ENCODE results near the gene TANC2. TPM values are rescaled to one million over a fixed set of nuclear protein-coding genes. Genes with fewer than 3 reads are reported as not detected.

The TANC2 gene
- total and polyA plus RNA-seq, 2 donors (not counting 1 experiment from before 2014, with no cell fraction given): 7.2 to 41.9 TPM

DNA sequence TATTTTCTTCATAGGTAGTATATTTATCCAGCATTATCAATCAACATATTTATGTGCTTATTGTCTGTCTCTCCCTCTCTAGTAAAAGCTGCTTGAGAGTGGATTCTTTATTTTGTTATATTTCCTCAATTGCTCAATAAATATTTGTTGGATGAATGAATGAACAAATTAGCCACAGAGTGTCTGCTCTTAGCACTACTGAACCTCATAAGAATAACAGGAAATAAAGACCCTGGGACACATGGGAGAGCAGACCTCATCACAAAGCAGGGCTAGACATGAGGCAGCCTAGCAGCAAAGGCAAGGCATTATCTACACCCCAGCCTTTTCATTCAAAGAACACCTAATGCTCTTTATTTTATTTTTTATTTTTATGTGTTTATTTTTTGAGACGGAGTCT, 34.9 kb upstream of the TANC2 start:
- H2AFZ ChIP-seq (ENCODE audit: low read length): no peak overlapping the region
- TF ChIP-seq, protein P1, sequence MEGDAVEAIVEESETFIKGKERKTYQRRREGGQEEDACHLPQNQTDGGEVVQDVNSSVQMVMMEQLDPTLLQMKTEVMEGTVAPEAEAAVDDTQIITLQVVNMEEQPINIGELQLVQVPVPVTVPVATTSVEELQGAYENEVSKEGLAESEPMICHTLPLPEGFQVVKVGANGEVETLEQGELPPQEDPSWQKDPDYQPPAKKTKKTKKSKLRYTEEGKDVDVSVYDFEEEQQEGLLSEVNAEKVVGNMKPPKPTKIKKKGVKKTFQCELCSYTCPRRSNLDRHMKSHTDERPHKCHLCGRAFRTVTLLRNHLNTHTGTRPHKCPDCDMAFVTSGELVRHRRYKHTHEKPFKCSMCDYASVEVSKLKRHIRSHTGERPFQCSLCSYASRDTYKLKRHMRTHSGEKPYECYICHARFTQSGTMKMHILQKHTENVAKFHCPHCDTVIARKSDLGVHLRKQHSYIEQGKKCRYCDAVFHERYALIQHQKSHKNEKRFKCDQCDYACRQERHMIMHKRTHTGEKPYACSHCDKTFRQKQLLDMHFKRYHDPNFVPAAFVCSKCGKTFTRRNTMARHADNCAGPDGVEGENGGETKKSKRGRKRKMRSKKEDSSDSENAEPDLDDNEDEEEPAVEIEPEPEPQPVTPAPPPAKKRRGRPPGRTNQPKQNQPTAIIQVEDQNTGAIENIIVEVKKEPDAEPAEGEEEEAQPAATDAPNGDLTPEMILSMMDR (conservative IDR thresholded peaks at IDR 0.05 in 1 of 2, IDR thresholded peaks at IDR 0.05 in 1 of 2; ENCODE audit: low read depth in 1 of 2, low read length in 2 of 2): no peak
- TF ChIP-seq EZH2 (IDR thresholded peaks at IDR 0.05; ENCODE audit: low read length, missing control alignments): no peak
- no peaks in the 10 kb centered on the region for H3K36me3 ChIP-seq (ENCODE audit: control insufficient read depth, insufficient read depth, low read length)
- no peaks in the 10 kb centered on the region for H4K20me1 ChIP-seq (ENCODE audit: control insufficient read depth, extremely low read depth, insufficient read depth, low read length)
- H3K27ac ChIP-seq (ENCODE audit: insufficient read depth, low read length): no peak overlapping the region
- no peaks in the 10 kb centered on the region for H3K79me2 ChIP-seq (ENCODE audit: control insufficient read depth, insufficient read depth, low read length)
- no peaks in the 10 kb centered on the region for H3K4me1 ChIP-seq (ENCODE audit: control insufficient read depth, extremely low read depth, insufficient read depth, low read length)
- peaks cover 7% of the 10 kb centered on the region for H3K27me3 ChIP-seq (ENCODE audit: control insufficient read depth, insufficient read depth, low read length)
- H3K4me2 ChIP-seq (ENCODE audit: extremely low read depth, insufficient read depth, low read length): no peak overlapping the region
- no peak overlapping the region for H3K9ac ChIP-seq (ENCODE audit: insufficient read depth, low read length)
- H3K9me3 ChIP-seq (ENCODE audit: control insufficient read depth, insufficient read depth, low read depth, low read length): no peaks in the 10 kb centered on the region
- H3K4me3 ChIP-seq (replicated peaks in 1 of 4; ENCODE audit: control extremely low read depth in 1 of 4, insufficient read depth in 1 of 4, low read depth in 3 of 4, low read length in 4 of 4): no peak overlapping the region
- no peak for DNase-seq (ENCODE audit: low read depth in 2 of 2)

GRCh38 chr17:62933501-62934385, 32.3 kb upstream of the TANC2 start:
- peak in 1 of 2 donors; percentile 44 for DNase-seq (ENCODE audit: low read depth in 2 of 2)
- Histone ChIP-seq H4K20me1 (ENCODE audit: control insufficient read depth, extremely low read depth, insufficient read depth, low read length) (no peaks in the 10 kb centered on the region), H3K9me3 (ENCODE audit: control insufficient read depth, insufficient read depth, low read depth, low read length) (no peaks in the 10 kb centered on the region), H3K4me2 (ENCODE audit: extremely low read depth, insufficient read depth, low read length) (no peak overlapping the region), H3K27ac (ENCODE audit: insufficient read depth, low read length) (no peak overlapping the region), H3K27me3 (ENCODE audit: control insufficient read depth, insufficient read depth, low read length) (peaks cover 5% of the 10 kb centered on the region), H3K9ac (ENCODE audit: insufficient read depth, low read length) (no peak overlapping the region), H3K79me2 (ENCODE audit: control insufficient read depth, insufficient read depth, low read length) (no peaks in the 10 kb centered on the region), H2AFZ (ENCODE audit: low read length) (no peak overlapping the region), H3K4me1 (ENCODE audit: control insufficient read depth, extremely low read depth, insufficient read depth, low read length) (no peaks in the 10 kb centered on the region), H3K36me3 (ENCODE audit: control insufficient read depth, insufficient read depth, low read length) (no peaks in the 10 kb centered on the region), H3K4me3 (replicated peaks in 1 of 4; ENCODE audit: control extremely low read depth in 1 of 4, insufficient read depth in 1 of 4, low read depth in 3 of 4, low read length in 4 of 4) (no peak overlapping the region)
- no peak for TF ChIP-seq EZH2 (IDR thresholded peaks at IDR 0.05; ENCODE audit: low read length, missing control alignments)
- TF ChIP-seq, protein P1 (conservative IDR thresholded peaks at IDR 0.05 in 1 of 2, IDR thresholded peaks at IDR 0.05 in 1 of 2; ENCODE audit: low read depth in 1 of 2, low read length in 2 of 2): no peak

DNA sequence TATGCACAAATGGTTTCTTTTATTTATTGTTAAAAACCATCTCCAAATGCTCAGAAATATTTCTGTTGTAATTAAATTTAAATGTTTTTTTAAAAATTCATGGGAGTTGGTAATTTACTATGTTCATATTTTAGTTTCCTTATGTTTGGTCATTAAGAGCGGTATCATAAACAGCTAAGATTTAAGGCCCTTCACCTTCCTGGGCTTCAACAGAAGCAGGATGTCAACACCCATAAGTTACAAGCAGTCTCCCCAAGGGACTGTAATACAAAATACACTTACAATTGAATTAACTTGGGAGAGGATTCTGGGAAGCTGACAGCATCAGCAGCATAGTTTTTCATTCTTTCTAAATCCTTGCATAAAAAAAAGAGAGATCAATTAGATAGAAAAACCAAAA, 30.9 kb upstream of the TANC2 start:
- Histone ChIP-seq H3K4me3 (replicated peaks in 1 of 4; ENCODE audit: control extremely low read depth in 1 of 4, insufficient read depth in 1 of 4, low read depth in 3 of 4, low read length in 4 of 4) (no peak overlapping the region), H2AFZ (ENCODE audit: low read length) (no peak overlapping the region), H3K79me2 (ENCODE audit: control insufficient read depth, insufficient read depth, low read length) (no peaks in the 10 kb centered on the region), H3K9ac (ENCODE audit: insufficient read depth, low read length) (no peak overlapping the region), H3K27me3 (ENCODE audit: control insufficient read depth, insufficient read depth, low read length) (peaks cover 5% of the 10 kb centered on the region), H3K9me3 (ENCODE audit: control insufficient read depth, insufficient read depth, low read depth, low read length) (no peaks in the 10 kb centered on the region), H3K4me2 (ENCODE audit: extremely low read depth, insufficient read depth, low read length) (no peak overlapping the region), H3K27ac (ENCODE audit: insufficient read depth, low read length) (no peak overlapping the region), H3K36me3 (ENCODE audit: control insufficient read depth, insufficient read depth, low read length) (no peaks in the 10 kb centered on the region), H4K20me1 (ENCODE audit: control insufficient read depth, extremely low read depth, insufficient read depth, low read length) (no peaks in the 10 kb centered on the region), H3K4me1 (ENCODE audit: control insufficient read depth, extremely low read depth, insufficient read depth, low read length) (no peaks in the 10 kb centered on the region)
- TF ChIP-seq, protein P1 (conservative IDR thresholded peaks at IDR 0.05 in 1 of 2, IDR thresholded peaks at IDR 0.05 in 1 of 2; ENCODE audit: low read depth in 1 of 2, low read length in 2 of 2): no peak
- TF ChIP-seq EZH2 (IDR thresholded peaks at IDR 0.05; ENCODE audit: low read length, missing control alignments): no peak
- no peak for DNase-seq (ENCODE audit: low read depth in 2 of 2)
